ENCODE data around the gene NEXMIF.
"Not testable (repeated sequence)": the region's sequence is repeated elsewhere in the genome, so short reads cannot be mapped to it uniquely, and the experiment has no call there.

Gene NEXMIF

DNA sequence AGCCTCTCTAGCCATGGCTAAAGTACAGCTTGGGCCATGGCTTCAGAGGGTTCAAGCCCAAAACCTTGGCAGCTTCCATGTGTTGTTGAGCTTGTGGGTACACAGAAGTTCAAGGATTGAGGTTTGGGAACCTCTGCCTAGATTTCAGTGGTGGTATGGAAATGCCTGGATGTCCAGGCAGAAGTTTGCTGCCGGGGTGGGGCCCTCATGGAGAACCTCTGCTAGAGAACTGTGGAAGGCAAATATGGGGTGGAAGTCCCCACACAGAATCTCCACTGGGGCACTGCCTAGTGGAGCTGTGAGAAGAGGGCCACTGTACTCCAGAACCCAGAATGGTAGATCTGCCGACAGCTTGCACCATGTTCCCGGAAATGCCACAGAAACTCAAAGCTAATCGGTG lies 59.5 kb downstream of the NEXMIF start:
- no peaks in the 10 kb centered on the region for H3K9me2 ChIP-seq (replicated peaks; ENCODE audit: low read depth, low read length)
- no peak for TF ChIP-seq EZH2phosphoT487 (IDR thresholded peaks at IDR 0.05; ENCODE audit: borderline replicate concordance)
- TF ChIP-seq, protein P1, sequence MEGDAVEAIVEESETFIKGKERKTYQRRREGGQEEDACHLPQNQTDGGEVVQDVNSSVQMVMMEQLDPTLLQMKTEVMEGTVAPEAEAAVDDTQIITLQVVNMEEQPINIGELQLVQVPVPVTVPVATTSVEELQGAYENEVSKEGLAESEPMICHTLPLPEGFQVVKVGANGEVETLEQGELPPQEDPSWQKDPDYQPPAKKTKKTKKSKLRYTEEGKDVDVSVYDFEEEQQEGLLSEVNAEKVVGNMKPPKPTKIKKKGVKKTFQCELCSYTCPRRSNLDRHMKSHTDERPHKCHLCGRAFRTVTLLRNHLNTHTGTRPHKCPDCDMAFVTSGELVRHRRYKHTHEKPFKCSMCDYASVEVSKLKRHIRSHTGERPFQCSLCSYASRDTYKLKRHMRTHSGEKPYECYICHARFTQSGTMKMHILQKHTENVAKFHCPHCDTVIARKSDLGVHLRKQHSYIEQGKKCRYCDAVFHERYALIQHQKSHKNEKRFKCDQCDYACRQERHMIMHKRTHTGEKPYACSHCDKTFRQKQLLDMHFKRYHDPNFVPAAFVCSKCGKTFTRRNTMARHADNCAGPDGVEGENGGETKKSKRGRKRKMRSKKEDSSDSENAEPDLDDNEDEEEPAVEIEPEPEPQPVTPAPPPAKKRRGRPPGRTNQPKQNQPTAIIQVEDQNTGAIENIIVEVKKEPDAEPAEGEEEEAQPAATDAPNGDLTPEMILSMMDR (conservative IDR thresholded peaks at IDR 0.05; ENCODE audit: low read length), result no peak
- H3K27me3 ChIP-seq (ENCODE audit: insufficient read depth, low read length, poor library complexity, severe bottlenecking), result no peaks in the 10 kb centered on the region

DNA sequence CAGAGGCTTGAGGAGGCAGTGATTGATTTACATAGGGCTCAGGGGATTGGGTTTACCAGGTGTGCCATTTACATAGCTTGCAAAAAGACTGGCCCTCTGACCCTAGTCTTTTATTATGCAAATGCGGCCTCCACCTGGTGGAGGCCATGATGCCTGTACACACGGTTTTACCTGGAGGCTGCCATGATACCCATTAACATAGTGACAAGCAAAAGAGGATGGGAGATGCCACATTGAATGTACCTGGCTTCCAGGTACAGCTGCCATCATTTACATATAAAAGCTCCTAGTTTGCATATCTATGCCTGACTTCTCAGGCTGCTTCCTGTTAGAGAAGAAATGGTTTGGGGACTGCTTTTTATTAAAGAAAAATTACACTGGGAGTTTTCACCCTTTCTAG lies 72.0 kb downstream of the NEXMIF start:
- Histone ChIP-seq H3K9ac (ENCODE audit: low read depth, low read length, poor library complexity, severe bottlenecking) (no peak overlapping the region), H3K4me3 (ENCODE audit: low read length, poor library complexity, severe bottlenecking) (no peak overlapping the region), H3F3A (ENCODE audit: low read depth) (no peaks in the 10 kb centered on the region), H3K27me3 (ENCODE audit: insufficient read depth, low read length, poor library complexity, severe bottlenecking) (no peaks in the 10 kb centered on the region), H2AFZ (ENCODE audit: low read length) (no peak overlapping the region), H3K4me2 (ENCODE audit: low read depth, low read length, poor library complexity, severe bottlenecking) (no peak overlapping the region), H4K20me1 (ENCODE audit: insufficient read depth, low read length, poor library complexity, severe bottlenecking) (no peaks in the 10 kb centered on the region), H3K9me2 (replicated peaks; ENCODE audit: low read depth, low read length) (no peaks in the 10 kb centered on the region), H3K79me2 (ENCODE audit: insufficient read depth, low read length) (no peaks in the 10 kb centered on the region), H3K4me1 (ENCODE audit: insufficient read depth, low read length, poor library complexity, severe bottlenecking) (no peaks in the 10 kb centered on the region), H3K36me3 (ENCODE audit: insufficient read depth, low read length) (no peaks in the 10 kb centered on the region), H3K9me3 (ENCODE audit: insufficient read depth, low read depth, low read length) (no peaks in the 10 kb centered on the region)
- no peak for TF ChIP-seq EZH2phosphoT487 (IDR thresholded peaks at IDR 0.05; ENCODE audit: borderline replicate concordance)
- TF ChIP-seq, protein P1 (conservative IDR thresholded peaks at IDR 0.05; ENCODE audit: low read length), result no peak

More for the DNA sequence above, 59.5 kb downstream of the NEXMIF start:
- Histone ChIP-seq H3K4me1 (ENCODE audit: insufficient read depth, low read length, poor library complexity, severe bottlenecking) (no peaks in the 10 kb centered on the region), H3K9me3 (ENCODE audit: insufficient read depth, low read depth, low read length) (no peaks in the 10 kb centered on the region; the same call in 1 of the 2 replicates), H3K4me3 (ENCODE audit: low read length, poor library complexity, severe bottlenecking) (no peak overlapping the region), H3K36me3 (ENCODE audit: insufficient read depth, low read length) (no peaks in the 10 kb centered on the region), H3F3A (ENCODE audit: low read depth) (no peaks in the 10 kb centered on the region), H3K4me2 (ENCODE audit: low read depth, low read length, poor library complexity, severe bottlenecking) (no peak overlapping the region), H3K79me2 (ENCODE audit: insufficient read depth, low read length) (no peaks in the 10 kb centered on the region), H4K20me1 (ENCODE audit: insufficient read depth, low read length, poor library complexity, severe bottlenecking) (no peaks in the 10 kb centered on the region), H2AFZ (ENCODE audit: low read length) (no peak overlapping the region), H3K9ac (ENCODE audit: low read depth, low read length, poor library complexity, severe bottlenecking) (no peak overlapping the region)

DNA sequence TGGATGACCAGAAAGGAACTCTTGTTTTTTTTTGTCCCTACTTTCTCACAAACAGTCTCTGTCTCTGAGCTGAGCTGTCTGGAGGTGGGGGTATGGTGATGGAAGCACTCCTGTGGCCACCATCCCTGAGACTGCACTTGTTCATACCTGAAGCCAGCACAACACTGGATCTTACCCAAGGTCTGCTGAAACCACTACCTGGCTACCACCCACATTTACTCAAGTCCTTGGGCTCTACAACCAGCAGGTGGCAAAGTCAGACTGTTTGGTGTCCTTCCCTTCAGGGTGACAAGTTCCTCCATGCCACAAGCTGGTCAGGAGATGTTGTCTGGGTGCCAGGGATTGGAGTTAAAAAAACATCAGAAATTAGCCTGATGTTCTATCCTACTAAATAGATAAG lies 89.7 kb downstream of the NEXMIF start:
- no peak overlapping the region for H2AFZ ChIP-seq (ENCODE audit: low read length)
- H3K79me2 ChIP-seq (ENCODE audit: insufficient read depth, low read length), result no peaks in the 10 kb centered on the region
- no peaks in the 10 kb centered on the region for H3K36me3 ChIP-seq (ENCODE audit: insufficient read depth, low read length)
- H3F3A ChIP-seq (ENCODE audit: low read depth), result no peaks in the 10 kb centered on the region
- no peak overlapping the region for H3K4me2 ChIP-seq (ENCODE audit: low read depth, low read length, poor library complexity, severe bottlenecking)
- no peak overlapping the region for H3K4me3 ChIP-seq (ENCODE audit: low read length, poor library complexity, severe bottlenecking)
- no peak for TF ChIP-seq EZH2phosphoT487 (IDR thresholded peaks at IDR 0.05; ENCODE audit: borderline replicate concordance)
- TF ChIP-seq, protein P1 (conservative IDR thresholded peaks at IDR 0.05; ENCODE audit: low read length), result no peak
- no peaks in the 10 kb centered on the region for H3K27me3 ChIP-seq (ENCODE audit: insufficient read depth, low read length, poor library complexity, severe bottlenecking)
- H4K20me1 ChIP-seq (ENCODE audit: insufficient read depth, low read length, poor library complexity, severe bottlenecking), result no peaks in the 10 kb centered on the region
- no peaks in the 10 kb centered on the region for H3K9me2 ChIP-seq (replicated peaks; ENCODE audit: low read depth, low read length)
- H3K9me3 ChIP-seq (ENCODE audit: insufficient read depth, low read depth, low read length), result no peaks in the 10 kb centered on the region
- H3K4me1 ChIP-seq (ENCODE audit: insufficient read depth, low read length, poor library complexity, severe bottlenecking), result no peaks in the 10 kb centered on the region
- H3K9ac ChIP-seq (ENCODE audit: low read depth, low read length, poor library complexity, severe bottlenecking), result no peak overlapping the region

DNA sequence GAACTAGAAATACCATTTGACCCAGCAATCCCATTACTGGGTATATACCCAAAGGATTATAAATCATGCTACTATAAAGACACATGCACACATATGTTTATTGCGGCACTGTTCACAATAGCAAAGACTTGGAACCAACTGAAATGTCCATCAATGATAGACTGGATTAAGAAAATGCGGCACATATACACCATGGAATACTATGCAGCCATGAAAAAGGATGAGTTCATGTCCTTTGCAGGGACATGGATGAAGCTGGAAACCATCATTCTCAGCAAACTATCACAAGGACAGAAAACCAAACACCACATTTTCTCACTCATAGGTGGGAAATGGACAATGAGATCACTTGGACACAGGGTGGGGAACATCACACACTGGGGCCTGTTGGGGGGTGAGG lies 105.5 kb downstream of the NEXMIF start:
- H4K20me1 ChIP-seq (ENCODE audit: insufficient read depth, low read length, poor library complexity, severe bottlenecking); H3K4me1 ChIP-seq (ENCODE audit: insufficient read depth, low read length, poor library complexity, severe bottlenecking); H3K36me3 ChIP-seq (ENCODE audit: insufficient read depth, low read length): not testable (repeated sequence)

More for the DNA sequence above, 105.5 kb downstream of the NEXMIF start:
- not testable (repeated sequence) for H3K9ac ChIP-seq (ENCODE audit: low read depth, low read length, poor library complexity, severe bottlenecking); H3K9me3 ChIP-seq (ENCODE audit: insufficient read depth, low read depth, low read length); H2AFZ ChIP-seq (ENCODE audit: low read length); H3F3A ChIP-seq (ENCODE audit: low read depth); H3K4me3 ChIP-seq (ENCODE audit: low read length, poor library complexity, severe bottlenecking); H3K79me2 ChIP-seq (ENCODE audit: insufficient read depth, low read length); H3K9me2 ChIP-seq (replicated peaks; ENCODE audit: low read depth, low read length); H3K27me3 ChIP-seq (ENCODE audit: insufficient read depth, low read length, poor library complexity, severe bottlenecking); H3K4me2 ChIP-seq (ENCODE audit: low read depth, low read length, poor library complexity, severe bottlenecking)
